BJ (cell line): Measurements from ENCODE around the gene NAA10. TPM values are rescaled to one million over a fixed set of nuclear protein-coding genes. Genes with fewer than 3 reads are reported as not detected.

Source experiments
- CTCF ChIA-PET: fragments of 350-600 bp; formaldehyde crosslinking; extraction: SDS; loops from one replicate; lab custom pipeline; 2021; ENCODE audit warnings: antibody characterized with exemption, inconsistent platforms; lab: Yijun Ruan, JAX
- POLR2A ChIA-PET: fragments of 300-600 bp; sonication (Branson Sonifier 250); formaldehyde crosslinking; extraction: SDS; loops from one replicate; lab custom pipeline; 2021; ENCODE audit warnings: antibody characterized with exemption; lab: Charles Lee
- DNase-seq: peaks from one replicate; pipeline ENCODE4 v3.0.0-alpha.2; 2011; ENCODE audit warnings: low read depth
- H3K27me3 ChIP-seq: 2 replicates; pipeline ENCODE4 v1.6.0; 2011; ENCODE audit warnings: low read length; ENCODE audit not compliant: control insufficient read depth, insufficient read depth
- H3K36me3 ChIP-seq: 2 replicates; pipeline ENCODE4 v1.5.1; 2011; ENCODE audit warnings: low read length; ENCODE audit not compliant: control insufficient read depth, insufficient read depth
- H3K4me3 ChIP-seq: 2 replicates; pipeline ENCODE4 v1.5.1; 2011; ENCODE audit warnings: low read depth, mild to moderate bottlenecking, control low read depth, low read length
- polyA plus RNA-seq: library from polyadenylated mRNA; depleted of rRNA; stranded (reverse); fragments of >200 nt; gene quantifications from 2 replicates; pipeline ENCODE4 v1.2.3, GENCODE V29; 2011
- TF ChIP-seq, protein P1 (sequence below): IDR thresholded peaks from 2 replicates; pipeline ENCODE4 v1.5.1; 2011; ENCODE audit warnings: low read depth, mild to moderate bottlenecking, control low read depth, inconsistent platforms, low read length, moderate library complexity; ENCODE audit not compliant: insufficient read depth

NAA10 gene
- polyA plus RNA-seq, 1 experiment: 76.0 TPM

DNA sequence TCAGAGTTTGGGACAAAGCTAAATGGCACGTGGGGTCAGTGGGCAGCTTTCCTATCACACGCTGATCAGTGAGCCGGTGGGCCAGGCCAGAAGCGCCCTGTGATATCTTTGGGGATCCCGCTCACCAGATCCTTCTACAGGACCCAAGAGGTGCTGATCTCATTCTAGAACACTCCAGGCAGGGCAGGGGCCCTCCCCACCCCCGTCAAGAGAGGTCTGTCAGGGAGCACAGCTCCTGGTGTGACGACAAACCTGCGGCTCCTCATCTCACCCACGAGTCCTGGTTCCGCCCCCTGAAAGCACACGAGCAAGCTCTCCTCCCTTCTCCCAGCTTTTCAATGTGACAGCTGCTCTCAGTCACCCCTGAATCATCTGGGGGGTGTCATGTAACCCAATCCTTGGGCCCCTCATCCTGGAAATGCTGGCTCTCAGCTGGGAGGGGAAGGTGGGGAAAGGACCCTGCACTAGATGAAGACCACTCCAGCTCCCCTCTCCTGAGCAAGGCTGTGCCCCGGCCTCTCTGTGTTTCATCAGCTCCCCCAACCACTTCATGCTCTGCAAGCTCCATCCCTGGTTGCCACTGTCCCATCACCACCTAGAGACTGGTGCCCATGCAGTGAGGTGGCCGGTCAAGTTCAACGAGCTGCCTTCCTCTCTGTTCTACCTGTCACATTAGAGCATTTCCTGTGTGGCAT lies 32.2 kb upstream of the NAA10 start:
- ChIA-PET CTCF (interaction anchor here (0.6 to 4.7 kb wide), 4 partner anchors 14 to 39 kb away, joined by 3 to 19 read pairs (median 4); no protein-coding TSS in a partner anchor), POLR2A (no interaction called here)
- no peak for DNase-seq
- H3K36me3 ChIP-seq: peaks cover 14% of the 10 kb centered on the region
- no peaks in the 10 kb centered on the region for H3K27me3 ChIP-seq
- no peak overlapping the region for H3K4me3 ChIP-seq
- TF ChIP-seq, protein P1, sequence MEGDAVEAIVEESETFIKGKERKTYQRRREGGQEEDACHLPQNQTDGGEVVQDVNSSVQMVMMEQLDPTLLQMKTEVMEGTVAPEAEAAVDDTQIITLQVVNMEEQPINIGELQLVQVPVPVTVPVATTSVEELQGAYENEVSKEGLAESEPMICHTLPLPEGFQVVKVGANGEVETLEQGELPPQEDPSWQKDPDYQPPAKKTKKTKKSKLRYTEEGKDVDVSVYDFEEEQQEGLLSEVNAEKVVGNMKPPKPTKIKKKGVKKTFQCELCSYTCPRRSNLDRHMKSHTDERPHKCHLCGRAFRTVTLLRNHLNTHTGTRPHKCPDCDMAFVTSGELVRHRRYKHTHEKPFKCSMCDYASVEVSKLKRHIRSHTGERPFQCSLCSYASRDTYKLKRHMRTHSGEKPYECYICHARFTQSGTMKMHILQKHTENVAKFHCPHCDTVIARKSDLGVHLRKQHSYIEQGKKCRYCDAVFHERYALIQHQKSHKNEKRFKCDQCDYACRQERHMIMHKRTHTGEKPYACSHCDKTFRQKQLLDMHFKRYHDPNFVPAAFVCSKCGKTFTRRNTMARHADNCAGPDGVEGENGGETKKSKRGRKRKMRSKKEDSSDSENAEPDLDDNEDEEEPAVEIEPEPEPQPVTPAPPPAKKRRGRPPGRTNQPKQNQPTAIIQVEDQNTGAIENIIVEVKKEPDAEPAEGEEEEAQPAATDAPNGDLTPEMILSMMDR: no peak

DNA sequence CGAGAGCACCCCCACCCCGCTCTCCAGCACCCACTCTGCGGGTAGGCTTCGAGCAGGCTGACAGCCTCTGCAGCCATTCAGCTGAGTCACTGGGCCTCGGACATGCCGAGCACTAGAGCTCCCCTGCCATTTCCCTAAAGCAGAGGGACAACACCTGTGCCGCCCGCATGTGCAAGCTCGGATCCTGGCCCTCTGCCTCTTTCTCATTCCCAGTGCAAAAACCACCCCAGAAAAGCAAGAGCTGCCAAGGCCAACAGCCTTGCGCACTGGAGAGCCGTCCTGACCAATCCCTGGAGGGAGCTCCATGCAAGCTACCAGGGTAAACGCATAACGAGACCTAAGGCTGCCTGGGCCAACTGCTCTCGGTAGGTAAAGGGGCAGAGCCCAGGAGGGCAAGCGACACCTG lies 31.4 kb upstream of the NAA10 start:
- DNase-seq: no peak
- TF ChIP-seq, protein P1: no peak
- peaks cover 19% of the 10 kb centered on the region for H3K36me3 ChIP-seq
- ChIA-PET CTCF (interaction anchor here (0.8 to 4.7 kb wide), 3 partner anchors 13 to 38 kb away, joined by 3 to 19 read pairs (median 3); no protein-coding TSS in a partner anchor), POLR2A (interaction anchor here (0.6 kb wide), 1 partner anchor 405 kb away, joined by 4 read pairs; no protein-coding TSS in a partner anchor)
- no peaks in the 10 kb centered on the region for H3K27me3 ChIP-seq
- H3K4me3 ChIP-seq: no peak overlapping the region

DNA sequence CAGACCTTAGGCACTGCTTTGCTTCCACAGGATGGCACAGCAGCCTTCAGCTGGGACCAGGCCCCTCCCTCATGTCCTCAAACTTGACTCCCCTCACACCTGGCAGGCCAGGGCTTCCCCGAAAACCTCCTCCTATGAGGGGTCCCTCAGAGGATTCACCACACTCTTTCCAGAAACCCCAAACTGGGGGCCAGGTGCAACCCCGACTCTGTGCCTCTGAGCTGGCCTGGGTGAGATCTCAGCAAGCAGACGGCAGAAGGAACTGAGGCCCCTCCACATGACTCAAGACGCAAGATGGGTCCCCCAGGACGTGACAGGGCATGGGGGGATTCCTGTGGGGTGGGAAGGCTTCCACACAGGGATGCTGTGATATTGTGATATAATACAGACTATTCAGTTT lies 30.6 kb upstream of the NAA10 start:
- TF ChIP-seq, protein P1: no peak
- Histone ChIP-seq H3K36me3 (peaks cover 19% of the 10 kb centered on the region), H3K27me3 (no peaks in the 10 kb centered on the region), H3K4me3 (no peak overlapping the region)
- CTCF ChIA-PET: no interaction called here
- no peak for DNase-seq
- POLR2A ChIA-PET: no interaction called here

DNA sequence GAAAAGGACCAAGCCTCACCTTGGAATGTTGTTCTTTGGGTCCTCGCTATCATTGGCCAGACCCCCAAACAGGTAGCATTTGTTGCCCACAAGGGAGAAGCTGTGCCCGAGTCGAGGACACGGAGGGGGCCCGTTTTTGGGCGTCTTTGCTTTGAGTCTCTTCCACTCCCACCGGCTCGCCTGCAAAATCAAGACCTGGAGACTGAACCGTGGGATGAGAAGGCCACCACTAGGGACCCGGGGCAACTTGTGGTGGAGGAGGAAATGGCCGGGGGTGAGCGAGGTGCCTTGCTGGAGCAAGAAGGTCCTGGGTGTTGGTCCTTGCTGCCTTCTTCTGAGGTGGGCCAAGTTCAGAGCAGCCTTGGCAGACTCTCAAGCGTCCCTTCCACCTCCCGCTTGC lies 29.3 kb upstream of the NAA10 start:
- ChIA-PET CTCF (interaction anchor here (0.7 kb wide), 1 partner anchor 128 kb away, joined by 3 read pairs; no protein-coding TSS in a partner anchor), POLR2A (no interaction called here)
- no peak for DNase-seq
- H3K36me3 ChIP-seq: peaks cover 27% of the 10 kb centered on the region
- TF ChIP-seq, protein P1: no peak
- no peaks in the 10 kb centered on the region for H3K27me3 ChIP-seq
- no peak overlapping the region for H3K4me3 ChIP-seq

DNA sequence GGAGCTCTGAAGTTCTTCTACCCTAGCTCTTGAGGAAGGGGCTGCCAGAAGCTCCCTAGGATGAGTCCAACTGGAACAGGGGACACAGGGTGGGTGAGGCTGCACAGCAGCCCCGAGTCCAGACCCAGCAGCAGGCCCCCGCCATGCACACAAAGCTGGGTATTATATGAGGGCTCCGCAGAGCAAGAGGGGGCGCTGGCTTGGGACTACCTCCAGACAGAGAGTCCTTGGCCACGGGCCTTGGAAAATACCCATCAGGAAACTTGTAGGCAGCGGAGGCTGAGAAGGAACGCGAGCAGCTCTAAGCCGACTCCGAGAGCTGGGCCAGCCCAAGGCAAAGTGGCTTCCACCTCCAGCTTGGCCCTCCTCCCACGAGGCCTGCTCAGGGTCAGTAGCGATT lies 28.7 kb upstream of the NAA10 start:
- CTCF ChIA-PET: no interaction called here
- no peak for DNase-seq
- TF ChIP-seq, protein P1: no peak
- POLR2A ChIA-PET: no interaction called here
- Histone ChIP-seq H3K36me3 (peaks cover 29% of the 10 kb centered on the region), H3K4me3 (no peak overlapping the region), H3K27me3 (no peaks in the 10 kb centered on the region)
